GM18498 (cell line): ENCODE measurements around the gene PPEF1.
"Not testable (repeated sequence)": the region's sequence is repeated elsewhere in the genome, so short reads cannot be mapped to it uniquely, and the experiment has no call there.

Source experiments
- ATAC-seq: cut with Tn5 transposase; IDR thresholded peaks from one replicate; pipeline ENCODE4 v1.9.1; 2021; ENCODE audit warnings: mild to moderate bottlenecking, moderate library complexity; ENCODE audit not compliant: unreplicated experiment

PPEF1 gene

DNA sequence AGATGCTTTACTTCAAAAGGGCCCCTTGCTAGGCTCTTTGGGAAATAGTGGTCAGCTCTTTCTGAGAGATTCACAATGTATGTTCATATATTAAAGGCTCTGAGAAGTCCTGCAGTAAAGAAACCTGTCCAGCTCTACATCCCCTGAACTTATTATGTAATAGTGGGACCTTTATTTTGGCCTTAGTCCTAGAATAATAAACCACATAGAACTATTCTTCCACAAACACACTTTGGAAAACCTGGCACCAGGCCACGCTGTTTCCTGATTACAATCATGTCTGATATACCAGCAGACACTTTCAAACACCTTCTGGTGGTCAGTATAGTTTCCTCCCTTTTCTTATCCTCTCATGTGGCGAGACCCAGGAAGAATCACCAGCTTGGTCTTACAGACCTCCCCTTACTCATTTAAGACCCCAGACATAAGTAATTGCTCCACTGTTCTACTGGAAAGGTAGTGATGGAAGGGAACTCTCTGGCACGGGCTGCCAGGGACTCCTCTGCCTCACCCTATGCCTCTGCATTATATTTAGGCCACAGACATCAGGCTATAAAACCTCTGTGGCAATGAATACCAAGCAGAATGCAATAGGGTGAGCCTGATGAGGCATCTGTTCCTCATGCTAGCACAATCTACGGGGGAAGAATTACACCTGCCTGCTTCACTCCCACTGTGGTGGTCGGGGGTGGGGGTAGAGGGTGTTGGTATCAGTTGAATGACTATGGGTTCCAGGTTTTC lies 5.7 kb upstream of the PPEF1 start:
- no peak for ATAC-seq

DNA sequence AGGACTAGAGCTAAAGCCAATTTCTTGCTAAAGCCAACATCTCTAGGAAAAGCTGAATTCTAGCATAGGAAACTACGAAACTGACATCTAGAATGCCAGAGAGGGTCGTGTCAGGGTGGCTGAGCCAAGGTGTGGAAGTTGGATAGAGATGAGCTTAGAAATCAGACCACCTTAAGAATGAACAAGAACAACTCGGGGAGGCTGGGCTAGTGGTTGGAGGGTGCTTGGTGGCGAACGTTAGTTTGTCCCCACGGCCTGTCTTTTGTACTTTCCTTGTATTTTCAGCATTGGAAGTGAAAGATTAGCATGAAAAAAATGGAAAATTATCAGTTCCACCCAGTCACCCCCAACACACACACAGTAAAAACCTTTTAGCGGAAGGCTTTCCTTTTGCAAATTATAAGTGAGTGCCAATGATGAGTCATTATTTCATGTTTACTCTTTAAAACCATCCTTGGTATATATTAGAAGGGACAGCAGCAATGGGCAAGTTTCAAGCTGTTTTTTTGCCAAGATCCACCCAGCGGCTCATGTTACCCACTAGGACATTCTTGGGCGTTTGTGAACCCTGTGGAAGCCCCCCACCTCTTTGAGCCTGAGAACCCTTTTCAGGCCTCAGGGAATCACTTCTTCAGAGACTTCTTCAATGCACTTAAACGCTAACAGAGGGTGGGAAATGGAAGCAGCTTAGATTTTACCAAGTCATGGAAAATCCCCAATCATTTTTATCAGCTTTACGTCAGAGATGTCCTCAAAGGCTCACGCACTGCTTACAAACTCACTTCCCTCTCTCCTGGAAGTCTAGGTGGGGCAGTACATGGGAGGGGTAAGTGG lies 4.9 kb upstream of the PPEF1 start:
- no peak for ATAC-seq

DNA sequence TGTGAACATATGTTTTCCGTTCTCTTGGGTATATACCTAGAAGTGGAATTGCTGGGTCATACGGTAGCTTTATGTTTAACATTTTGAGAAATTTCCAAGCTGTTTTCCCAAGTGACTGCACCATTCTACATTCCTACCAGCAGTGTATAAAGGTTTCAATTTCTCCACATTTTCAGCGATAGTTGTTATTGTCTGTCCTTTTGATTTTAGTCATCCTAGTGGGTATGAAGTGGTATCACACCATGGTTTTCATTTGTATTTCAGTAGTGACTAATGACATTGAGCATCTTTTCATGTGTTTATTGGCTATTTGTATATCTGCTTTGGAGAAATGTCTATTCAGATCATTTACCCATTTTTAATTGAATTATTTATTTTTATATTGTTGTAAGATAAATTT lies 2.4 kb downstream of the PPEF1 start:
- no peak for ATAC-seq

DNA sequence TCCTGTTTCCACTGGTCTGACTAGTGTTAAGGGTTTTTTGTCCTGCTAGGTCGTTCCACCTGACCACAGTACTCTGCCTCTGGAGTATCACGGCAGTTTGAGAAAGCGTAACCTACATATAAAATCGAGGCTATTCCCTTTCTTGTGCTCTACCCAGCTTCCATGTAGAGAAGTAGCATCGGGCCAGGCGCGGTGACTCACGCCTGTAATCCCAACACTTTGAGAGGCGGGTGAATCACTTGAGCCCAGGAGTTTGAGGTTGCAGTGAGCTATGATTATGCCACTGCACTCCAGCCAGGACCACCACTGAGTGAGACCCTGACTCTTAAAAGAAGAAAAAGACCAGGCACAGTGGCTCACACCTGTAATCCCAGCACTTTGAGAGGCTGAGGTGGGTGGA lies 7.5 kb downstream of the PPEF1 start:
- ATAC-seq, result no peak

DNA sequence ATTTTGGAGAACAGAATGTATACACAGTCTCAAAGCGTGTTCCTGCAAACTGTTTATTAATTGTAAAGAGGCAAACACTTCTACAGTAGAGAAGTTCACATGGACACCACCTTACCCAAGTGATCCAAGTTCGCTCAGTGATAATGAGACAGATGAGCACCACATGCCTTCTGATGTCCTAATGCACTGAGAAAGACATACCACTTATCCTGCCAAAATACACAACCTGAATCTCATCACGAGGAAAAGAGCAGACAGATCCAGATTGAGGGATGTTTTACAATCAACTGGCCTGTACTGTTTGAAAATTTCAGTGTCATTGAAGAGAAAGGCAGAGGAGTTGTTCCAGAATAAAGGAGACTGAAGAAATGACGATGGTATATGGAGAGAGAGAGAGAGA lies 12.4 kb downstream of the PPEF1 start:
- no peak for ATAC-seq

DNA sequence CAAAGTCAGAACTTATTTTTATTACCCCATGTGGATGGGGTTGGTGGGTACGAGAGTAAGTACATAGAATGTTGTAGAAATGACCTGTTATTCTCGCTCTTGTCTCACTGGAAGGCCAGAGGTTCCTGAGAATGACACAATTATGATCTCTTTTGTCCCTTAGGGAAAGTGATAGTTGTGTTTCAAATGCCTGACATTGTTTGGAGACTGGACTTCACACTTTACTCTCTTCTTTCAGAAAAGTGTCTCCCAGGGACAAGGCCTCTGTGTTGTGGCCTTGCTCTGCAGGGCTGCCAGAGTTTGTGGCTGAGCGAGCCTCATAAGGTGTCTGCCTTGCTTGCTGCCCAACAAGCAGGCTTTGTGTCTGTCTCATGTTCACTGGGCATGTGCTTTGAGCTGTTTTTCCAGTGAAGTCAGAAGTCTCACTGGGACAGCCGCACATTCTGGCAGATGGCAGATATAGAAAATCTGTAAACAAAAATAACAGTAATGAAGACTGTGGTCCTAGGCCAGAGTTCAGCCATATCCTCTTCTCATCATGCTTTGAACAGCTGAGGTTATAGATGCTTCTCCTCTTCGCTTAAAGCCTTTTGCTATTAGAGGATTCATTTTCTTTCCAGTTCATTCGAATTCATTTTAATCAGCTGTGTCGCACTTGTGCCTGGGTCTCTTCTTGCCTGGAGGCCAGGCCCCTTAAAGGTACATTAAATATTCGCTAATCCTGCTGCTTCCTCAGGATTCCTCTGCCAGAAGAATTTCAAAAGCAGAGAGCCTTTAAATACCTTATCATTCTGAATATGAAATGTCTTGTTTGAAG lies 14.4 kb downstream of the PPEF1 start:
- no peak for ATAC-seq

DNA sequence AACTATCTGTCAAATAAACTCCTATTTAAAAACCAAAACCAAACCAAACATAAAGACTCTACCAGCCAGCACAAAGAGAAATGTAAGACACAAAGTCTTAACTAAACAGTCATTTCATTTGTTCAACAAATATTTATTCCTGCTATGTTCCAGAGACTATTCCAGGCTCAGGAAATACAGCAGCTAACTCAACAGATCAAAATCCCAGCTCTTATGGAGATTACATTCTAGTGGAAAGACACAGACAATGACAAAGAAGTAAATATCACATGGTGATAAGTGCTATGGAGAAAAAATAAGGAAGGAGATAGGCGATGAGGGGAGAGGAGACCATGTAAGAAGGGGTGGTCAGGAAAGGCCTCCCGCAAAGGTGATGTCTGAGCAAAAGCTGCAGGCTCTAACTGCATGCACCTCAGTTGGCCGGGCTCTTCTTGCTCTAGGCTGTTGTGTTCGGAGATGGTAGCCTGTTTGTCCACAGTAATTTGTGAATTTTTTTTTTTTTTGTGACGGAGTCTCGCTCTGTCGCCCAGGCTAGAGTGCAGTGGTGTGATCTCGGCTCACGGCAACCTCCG lies 15.1 kb downstream of the PPEF1 start:
- no peak for ATAC-seq

DNA sequence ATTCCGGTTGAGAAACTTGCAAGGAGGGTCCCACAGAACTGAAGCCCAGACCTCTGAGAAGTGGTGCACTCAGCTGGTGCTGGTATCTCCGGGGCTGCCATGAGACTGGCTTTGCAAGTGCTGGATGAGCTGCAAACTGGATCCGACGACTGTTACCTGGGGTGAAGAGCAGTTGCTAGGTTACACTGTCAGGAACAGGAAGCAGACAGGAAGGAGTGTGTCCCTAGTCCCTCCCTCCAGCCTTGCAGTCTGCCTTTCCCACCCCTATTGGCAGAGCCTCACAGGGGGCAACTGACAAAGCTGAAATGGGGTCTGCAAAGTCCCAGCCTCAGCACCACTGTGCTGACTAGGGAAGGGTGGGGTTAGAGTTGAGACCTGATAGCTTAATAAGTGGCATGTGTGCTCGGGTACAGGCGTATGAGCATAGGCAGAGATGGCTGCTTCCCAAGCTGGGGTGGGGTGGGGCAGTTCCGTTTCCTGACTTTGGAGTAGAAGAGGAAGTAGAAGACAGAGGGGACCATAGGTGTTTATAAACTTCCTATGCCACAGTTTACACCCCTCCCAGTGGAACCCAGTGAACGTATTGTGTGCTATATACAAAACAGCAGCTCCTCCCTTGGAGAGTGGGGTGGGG lies 18.0 kb downstream of the PPEF1 start:
- ATAC-seq, result no peak

DNA sequence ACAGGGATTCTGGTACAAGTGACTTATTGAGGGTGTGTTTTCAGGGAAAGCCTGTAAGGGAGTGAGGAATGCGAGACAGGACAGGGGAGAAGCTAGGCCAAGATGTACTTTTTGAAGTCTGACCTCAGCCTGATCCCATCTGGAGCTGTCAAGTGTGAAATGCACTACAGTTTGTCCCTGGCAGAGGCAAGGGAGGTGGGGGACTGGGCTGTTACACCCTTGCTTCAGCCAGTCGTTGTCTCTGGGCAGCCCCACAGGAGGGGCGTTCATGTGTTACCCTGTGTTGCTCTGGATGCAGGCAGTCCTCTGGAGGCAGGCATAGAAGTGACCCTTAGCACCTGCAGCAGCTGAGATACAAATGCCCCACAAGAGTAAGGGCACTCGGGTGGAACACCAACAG lies 25.8 kb downstream of the PPEF1 start:
- no peak for ATAC-seq

DNA sequence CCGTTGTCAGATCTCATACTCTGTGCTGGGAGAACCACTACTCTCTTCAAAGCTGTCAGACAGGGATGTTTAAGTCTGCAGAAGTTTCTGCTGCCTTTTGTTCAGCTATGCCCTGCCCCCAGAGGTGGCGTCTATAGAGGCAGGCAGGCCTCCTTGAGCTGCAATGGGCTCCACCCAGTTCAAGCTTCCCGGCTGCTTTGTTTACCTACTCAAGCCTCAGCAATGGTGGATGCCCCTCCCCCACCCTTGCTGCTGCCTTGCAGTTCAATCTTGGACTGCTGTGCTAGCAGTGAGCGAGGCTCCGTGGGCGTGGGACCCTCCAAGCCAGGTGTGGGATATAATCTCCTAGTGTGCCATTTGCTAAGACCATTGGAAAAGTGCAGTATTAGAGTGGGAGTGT lies 32.2 kb downstream of the PPEF1 start:
- not testable (repeated sequence) for ATAC-seq

DNA sequence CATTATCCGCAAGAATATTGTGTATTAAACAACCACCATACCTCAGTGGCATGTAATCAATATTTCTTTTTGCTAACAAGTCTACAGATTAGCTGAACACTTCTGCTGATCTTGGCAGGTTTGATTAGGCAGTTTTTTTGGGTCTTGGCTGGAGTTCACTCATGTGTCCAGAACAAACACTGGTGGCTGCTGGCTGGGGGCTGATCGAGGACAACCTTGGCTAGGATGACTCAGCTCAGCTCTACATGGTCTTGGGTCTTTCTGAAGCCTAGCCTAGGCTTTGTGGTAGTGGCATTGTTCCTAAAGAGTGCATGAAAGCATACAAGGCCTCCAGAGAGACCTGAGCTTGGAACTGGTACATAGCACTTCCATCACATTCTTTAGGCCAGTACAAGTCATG lies 41.1 kb downstream of the PPEF1 start:
- no peak for ATAC-seq

DNA sequence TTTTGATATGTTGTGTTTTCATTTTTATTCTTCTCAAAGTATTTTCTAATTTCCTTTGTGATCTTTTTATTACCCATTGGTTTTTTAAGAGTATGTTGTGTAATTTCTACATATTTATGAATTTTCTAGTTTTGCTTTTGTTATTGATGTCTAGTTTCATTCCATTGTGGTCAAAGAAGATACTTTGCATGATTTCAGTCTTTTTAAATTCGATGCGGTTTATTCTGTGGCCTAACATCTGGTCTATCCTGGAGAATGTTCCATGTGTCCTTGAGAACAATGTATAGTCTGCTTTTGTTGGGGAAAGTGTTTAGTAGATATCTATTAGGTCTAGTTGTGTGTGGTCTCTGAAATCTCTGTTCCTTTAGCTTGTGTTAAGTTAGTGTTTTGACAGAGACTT lies 46.2 kb downstream of the PPEF1 start:
- ATAC-seq, result peak; percentile 46

DNA sequence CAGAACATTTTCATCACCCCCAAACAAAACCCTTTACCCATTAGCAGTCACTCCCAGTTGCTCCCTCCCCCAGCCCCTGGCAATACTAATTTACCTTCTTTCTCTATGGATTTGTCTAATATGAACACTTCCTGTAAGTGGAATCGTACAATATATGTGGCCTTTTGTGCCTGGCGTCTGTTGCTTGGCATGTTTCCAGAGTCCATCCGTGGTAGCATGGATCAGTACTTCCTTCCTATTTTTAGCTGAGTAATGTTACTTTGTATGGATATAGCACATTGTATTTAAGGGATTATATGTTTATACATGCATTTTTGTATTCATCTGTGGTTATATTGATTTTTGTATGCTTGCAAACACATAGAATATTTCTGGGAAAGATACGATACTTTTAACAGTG lies 48.2 kb downstream of the PPEF1 start:
- ATAC-seq, result no peak

DNA sequence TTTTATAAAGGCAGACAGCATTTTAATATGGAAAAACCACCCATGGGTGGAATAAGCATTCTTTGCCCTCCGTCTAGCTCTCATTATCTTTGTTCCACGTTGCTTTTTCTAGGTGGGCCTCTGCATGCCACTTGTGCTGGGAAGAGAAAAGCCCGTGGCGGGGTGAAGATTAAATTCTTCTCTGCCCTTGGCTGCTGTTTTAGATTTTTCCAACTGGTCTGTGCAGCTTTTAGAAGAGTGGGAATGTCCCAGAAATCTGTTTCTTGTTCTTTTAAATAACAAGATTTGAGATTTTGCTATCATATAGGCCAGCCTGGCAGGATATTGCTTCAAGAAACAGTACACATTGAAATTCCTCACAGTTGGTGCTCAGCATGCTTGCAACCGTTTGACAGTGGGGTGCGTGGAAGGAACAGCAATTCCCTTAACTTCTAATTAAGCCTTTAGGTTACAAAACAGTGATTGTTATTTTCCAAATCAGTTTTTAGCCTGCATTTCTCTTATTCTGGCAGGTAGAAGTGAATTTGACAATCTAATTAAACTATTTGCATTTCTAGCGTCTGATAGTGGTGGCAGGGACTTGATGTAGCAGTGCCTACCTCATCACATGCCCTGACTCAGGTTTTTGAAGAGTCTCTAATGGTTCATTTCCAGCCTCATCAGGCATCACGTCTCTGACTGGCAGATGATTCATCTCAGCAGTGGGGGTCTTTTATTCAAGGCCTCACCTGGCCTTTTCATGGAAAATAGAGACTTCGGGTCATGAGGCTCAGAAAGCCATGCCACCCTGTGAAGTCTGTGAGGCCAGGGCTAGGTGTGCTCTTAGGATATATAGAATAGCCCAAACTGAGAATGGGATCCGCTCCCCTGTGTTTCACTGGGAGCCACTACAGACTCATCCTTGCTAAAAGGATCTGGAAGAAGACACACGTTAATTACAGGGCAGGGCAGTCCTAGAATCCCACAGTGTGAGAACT lies 50.8 kb downstream of the PPEF1 start:
- no peak for ATAC-seq

DNA sequence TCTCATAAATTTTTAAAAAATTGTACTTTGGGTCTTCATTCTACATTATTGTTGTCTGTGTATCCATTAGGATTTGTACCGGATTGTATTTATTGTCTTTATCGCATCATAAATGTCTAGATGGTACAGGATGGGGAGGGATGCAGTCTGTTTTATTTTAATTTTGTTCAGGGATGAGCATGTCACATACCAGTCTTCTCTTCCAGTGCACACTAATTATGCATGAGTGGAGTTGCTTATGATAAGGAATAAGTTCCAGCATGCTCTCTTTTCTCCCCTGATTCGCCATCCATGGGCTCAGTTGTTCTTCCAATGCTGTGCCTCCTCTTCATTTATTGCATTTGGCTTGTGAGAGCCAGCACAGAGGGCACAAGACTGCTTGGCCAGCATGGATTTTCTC lies 54.3 kb downstream of the PPEF1 start:
- ATAC-seq, result no peak

DNA sequence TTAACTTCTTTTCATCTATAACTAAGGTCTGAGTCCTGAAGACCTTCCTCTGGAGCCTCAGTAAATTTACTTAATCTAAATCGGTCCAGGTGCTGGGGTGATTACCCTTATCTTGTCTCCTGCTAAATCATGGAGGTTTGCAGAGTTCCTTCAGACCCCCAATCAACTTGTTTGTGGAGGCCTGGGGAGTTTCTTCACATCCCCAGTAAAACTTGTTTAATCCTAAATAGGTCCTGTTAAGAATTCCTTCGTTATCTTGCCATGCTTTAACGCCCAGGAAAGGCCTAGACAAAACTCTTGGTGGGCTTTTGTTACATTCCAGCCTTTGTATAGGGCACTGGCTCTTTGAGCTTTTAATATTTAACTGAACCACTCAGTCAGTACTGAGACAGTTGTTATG lies 55.7 kb downstream of the PPEF1 start:
- ATAC-seq, result not testable (repeated sequence)

DNA sequence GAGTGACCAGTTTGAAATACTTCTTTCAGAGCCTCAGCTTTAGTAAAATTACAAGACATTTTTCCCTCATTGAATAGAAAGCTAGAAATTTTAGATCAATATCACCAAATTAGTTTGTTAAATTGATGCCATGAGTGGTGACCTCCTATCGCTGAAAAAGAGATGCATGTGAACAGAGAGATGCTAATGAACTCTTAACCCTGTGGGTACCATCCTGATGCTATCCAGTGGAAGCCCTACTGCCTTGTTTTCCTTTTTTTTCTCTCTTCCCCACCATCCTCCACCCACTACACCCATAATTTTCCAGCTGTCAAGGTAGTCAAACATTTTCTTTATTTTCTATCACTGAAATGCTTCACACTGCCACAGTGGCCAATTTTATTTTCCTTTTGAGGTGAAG lies 61.9 kb downstream of the PPEF1 start:
- ATAC-seq, result no peak

DNA sequence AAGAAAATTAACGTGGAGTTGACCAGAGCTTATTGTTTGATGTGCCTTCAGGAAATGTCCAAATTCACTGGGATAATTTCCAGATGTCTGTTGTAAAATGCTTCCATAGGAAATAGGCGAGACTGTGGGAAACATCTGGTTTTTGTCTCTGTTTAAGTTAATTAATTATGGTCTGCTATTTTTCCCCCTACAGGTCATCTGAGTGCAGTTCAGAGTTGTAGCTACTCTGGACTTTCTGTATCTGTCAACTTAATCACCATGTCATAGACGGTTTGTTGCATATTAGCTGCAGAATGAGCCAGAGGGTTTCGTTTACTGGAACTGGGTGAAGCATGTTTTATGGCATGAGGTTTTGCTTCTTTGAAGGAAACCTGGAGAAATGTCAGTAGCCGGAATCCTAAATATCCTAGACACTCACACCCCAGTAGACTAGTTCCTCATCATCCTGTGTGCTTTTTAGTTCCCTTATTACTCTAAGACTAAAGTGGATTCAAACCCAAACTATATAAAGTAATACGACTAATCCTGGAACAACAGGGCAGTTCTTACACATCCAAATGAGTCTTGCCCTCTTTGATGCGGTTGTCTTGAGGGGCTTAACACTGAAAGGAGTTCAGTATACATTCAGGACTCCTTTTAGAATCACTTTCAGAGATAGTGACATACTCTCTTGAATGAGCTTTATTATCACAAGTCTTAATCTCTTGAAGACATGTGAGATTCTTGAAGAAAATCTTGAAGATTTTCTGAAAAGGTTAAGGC lies 62.5 kb downstream of the PPEF1 start:
- no peak for ATAC-seq

DNA sequence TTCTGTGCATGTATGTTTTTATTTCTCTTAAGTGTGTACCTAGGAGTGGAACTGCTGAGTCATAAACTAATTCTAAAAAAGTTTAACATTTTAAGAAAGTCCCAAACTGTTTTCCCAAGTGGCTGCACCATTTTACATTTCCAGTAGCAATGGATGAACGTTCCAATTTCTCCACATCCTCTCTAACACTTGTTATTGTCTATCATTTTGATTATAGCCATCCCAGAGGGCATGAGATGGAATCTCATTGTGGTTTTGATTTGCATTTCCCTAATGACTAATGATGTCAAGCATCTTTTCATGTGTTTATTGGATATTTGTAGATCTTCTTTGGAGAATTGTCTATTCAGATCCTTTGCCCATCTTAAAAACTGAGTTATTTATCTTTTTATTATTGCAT lies 82.5 kb downstream of the PPEF1 start:
- no peak for ATAC-seq
